Spleen (tissue), 11 donors: Measurements from ENCODE around the gene FAH. TPM values are rescaled to one million over a fixed set of nuclear protein-coding genes. Genes with fewer than 3 reads are reported as not detected.

Experiments
- DNase-seq: peaks from one replicate; pipeline ENCODE4 v3.0.0-alpha.2; 2020
- H3K27ac ChIP-seq, 8 donors: fragments of 200-600 bp; sonication (generic) in 7 of 8; 1 replicate in 4 of 8; 2 replicates in 4 of 8; pipeline versions ENCODE4 v1.5.0 to v1.8.0; 2016 to 2021; ENCODE audit warnings: inconsistent platforms in 4 of 8, mild to moderate bottlenecking in 4 of 8, moderate library complexity in 1 of 8
- H3K27me3 ChIP-seq, 7 donors: fragments of 200-600 bp; sonication (generic) in 6 of 7; replicated peaks in 1 of 7; 1 replicate in 4 of 7; 2 replicates in 3 of 7; pipeline versions ENCODE4 v1.5.0 to v1.8.0; 2016 to 2021; ENCODE audit warnings: inconsistent platforms in 3 of 7, mild to moderate bottlenecking in 1 of 7
- H3K36me3 ChIP-seq, 6 donors: fragments of 200-600 bp; sonication (generic) in 5 of 6; 1 replicate in 4 of 6; 2 replicates in 2 of 6; pipeline versions ENCODE4 v1.5.0 to v1.8.0; 2016 to 2021; ENCODE audit warnings: inconsistent platforms in 2 of 6
- H3K4me1 ChIP-seq, 6 donors: fragments of 200-600 bp; sonication (generic) in 5 of 6; 1 replicate in 3 of 6; 2 replicates in 3 of 6; pipeline versions ENCODE4 v1.5.0 to v1.8.0; 2016 to 2021; ENCODE audit warnings: inconsistent platforms in 3 of 6
- H3K4me3 ChIP-seq, 8 donors: fragments of 200-600 bp; sonication (generic) in 7 of 8; 1 replicate in 4 of 8; 2 replicates in 4 of 8; pipeline versions ENCODE4 v1.5.0 to v1.8.0; 2016 to 2021; ENCODE audit warnings: inconsistent platforms in 4 of 8, mild to moderate bottlenecking in 4 of 8, moderate library complexity in 2 of 8
- H3K9me3 ChIP-seq, 8 donors: fragments of 200-600 bp; sonication (generic) in 7 of 8; 1 replicate in 4 of 8; 2 replicates in 4 of 8; pipeline versions ENCODE4 v1.5.0 to v1.8.0; 2016 to 2021; ENCODE audit warnings: inconsistent platforms in 4 of 8
- CTCF ChIP-seq, 11 experiments: fragments of 200-600 bp in 7 of 11; fragments of 450-650 bp in 4 of 11; sonication (generic) in 4 of 11; IDR thresholded peaks in 8 of 11; conservative IDR thresholded peaks in 3 of 11; 1 replicate in 7 of 11; 2 replicates in 4 of 11; pipeline versions ENCODE4 v1.4.0 to v1.8.0; 2016 to 2021; ENCODE audit warnings: antibody characterized with exemption in 11 of 11, inconsistent platforms in 4 of 11, mild to moderate bottlenecking in 1 of 11
- POLR2A ChIP-seq, 3 donors: fragments of 450-650 bp; IDR thresholded peaks; one replicate each; pipeline ENCODE4 v1.5.1; 2017; ENCODE audit warnings: antibody characterized with exemption in 3 of 3, mild to moderate bottlenecking in 1 of 3
- POLR2AphosphoS5 ChIP-seq, 3 donors: sonication (generic); formaldehyde crosslinking; IDR thresholded peaks; one replicate each; pipeline ENCODE4 v1.5.1; 2017; ENCODE audit warnings: antibody characterized with exemption in 3 of 3
- WGBS, 5 donors: extraction: QIAGEN DNeasy Blood & Tissue Kit in 3 of 5; methylation state at CpG; one replicate each; pipeline versions ENCODE4 v1.1.5 to v1.1.7; 2013 to 2018; 5-methylcytosine and 5-hydroxymethylcytosine counted together
- intact Hi-C: fragments of 100-400 bp; cut with DNase I; formaldehyde crosslinking; loops from one replicate; pipeline ENCODE4 v1.15.0; 2023; ENCODE audit warnings: low total_unique reads
- polyA plus RNA-seq, 3 donors: library from polyadenylated mRNA; stranded (reverse); fragments of 200-250 nt; gene quantifications; one replicate each; pipeline ENCODE4 v1.2.1, GENCODE V29; 2013
- total RNA-seq, 7 donors: library from RNA; depleted of rRNA in 3 of 7; stranded (reverse); fragments of >200 nt in 3 of 7; fragmentation: NEBNext Ultra II Directional in 4 of 7; extraction: Animal tissue kit (Norgen Biotek cat#: 25700) in 4 of 7; gene quantifications; one replicate each; pipeline versions ENCODE4 v1.1.0 to v1.2.1, GENCODE V29; 2016 to 2021
- donor health status: healthy with polysubstance abuse.
- donor health status: DM: no; HTN: no; CAD: no; lungs with moderate emphysema.
- donor health status: DM: no; HTN: no; CAD: no.
- donor health status: Bipolar disorder and iron deficiency.
- donor health status: healthy.
- donor health status: DM: no; HTN: no; CAD: no.
- donor health status: DM: yes; HTN: yes; CAD: no.

Gene FAH
- total and polyA plus RNA-seq, 10 donors, result 8.5 to 33.1 (median 21.2) TPM

- Histone ChIP-seq H3K9me3 (no peaks in the 10 kb centered on the region), H3K27me3 (no peaks in the 10 kb centered on the region), H3K4me3 (no peak overlapping the region), H3K4me1 (peaks cover 5 to 59% (median 31%) of the 10 kb centered on the region in 6 donors), H3K27ac (peak overlapping the region in 7 of 8 donors; percentile 58 to 84 (median 70)), H3K36me3 (peaks cover 0 to 30% (median 0%) of the 10 kb centered on the region in 6 donors)
- no peak for TF ChIP-seq POLR2A (IDR thresholded peaks at IDR 0.05)
- no peak for TF ChIP-seq CTCF (IDR thresholded peaks at IDR 0.05 in 8 of 11, conservative IDR thresholded peaks at IDR 0.05 in 3 of 11)
- TF ChIP-seq POLR2AphosphoS5 (IDR thresholded peaks at IDR 0.05), result no peak
- DNase-seq, result no peak
- WGBS, 5 donors, result 83 to 95% (median 89%) methylated on average over 9 to 12 of the region's 12 CpGs
- intact Hi-C loops, result no loop called here
Observed at GRCh38 chr15:80159811-80160569, 7.2 kb downstream of the FAH start.

DNA sequence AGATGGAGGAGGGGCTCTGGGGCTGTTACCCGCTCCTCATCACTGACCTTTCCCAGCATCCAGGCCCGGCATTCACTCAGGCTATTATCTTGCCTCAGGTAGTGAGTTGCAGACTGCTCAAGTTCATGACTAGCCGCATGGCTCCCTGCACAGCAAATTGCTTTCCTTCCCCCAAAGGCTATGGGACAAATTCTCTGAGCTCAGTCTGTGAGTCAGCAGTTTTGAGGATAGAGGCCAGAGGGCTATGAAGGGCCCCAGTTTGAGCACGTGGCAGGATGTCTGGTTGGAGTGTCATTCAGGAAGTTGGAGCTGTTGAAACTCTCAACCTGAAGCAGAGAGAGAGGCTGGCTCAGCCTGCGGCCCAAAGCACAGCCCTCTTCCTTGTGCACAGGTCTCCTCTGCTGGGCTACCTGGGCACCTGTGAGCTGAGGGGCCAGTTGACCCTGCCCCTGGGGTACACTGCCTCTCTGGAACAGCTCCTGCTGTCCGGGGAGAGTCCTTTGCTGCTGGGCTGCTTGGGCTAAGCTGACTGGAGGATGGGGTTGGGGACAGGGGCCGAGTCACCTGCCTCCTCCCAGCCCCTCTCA, 7.9 kb downstream of the FAH start:
- peak; percentile 87 for DNase-seq
- Histone ChIP-seq H3K4me1 (peaks cover 5 to 52% (median 27%) of the 10 kb centered on the region in 6 donors), H3K27ac (peak overlapping the region in 7 of 8 donors; percentile 58 to 84 (median 70)), H3K4me3 (peak overlapping the region in 1 of 8 donors; percentile 19), H3K36me3 (peaks cover 0 to 30% (median 0%) of the 10 kb centered on the region in 6 donors), H3K9me3 (no peaks in the 10 kb centered on the region), H3K27me3 (no peaks in the 10 kb centered on the region)
- TF ChIP-seq POLR2AphosphoS5 (IDR thresholded peaks at IDR 0.05) (peak; percentile 44 to 81 (median 52)), POLR2A (IDR thresholded peaks at IDR 0.05) (no peak), CTCF (IDR thresholded peaks at IDR 0.05 in 8 of 11, conservative IDR thresholded peaks at IDR 0.05 in 3 of 11) (no peak)
- intact Hi-C loops, result no loop called here
- 28 to 49% (median 41%) methylated on average over 7 of the region's 7 CpGs for WGBS, 5 donors

DNA sequence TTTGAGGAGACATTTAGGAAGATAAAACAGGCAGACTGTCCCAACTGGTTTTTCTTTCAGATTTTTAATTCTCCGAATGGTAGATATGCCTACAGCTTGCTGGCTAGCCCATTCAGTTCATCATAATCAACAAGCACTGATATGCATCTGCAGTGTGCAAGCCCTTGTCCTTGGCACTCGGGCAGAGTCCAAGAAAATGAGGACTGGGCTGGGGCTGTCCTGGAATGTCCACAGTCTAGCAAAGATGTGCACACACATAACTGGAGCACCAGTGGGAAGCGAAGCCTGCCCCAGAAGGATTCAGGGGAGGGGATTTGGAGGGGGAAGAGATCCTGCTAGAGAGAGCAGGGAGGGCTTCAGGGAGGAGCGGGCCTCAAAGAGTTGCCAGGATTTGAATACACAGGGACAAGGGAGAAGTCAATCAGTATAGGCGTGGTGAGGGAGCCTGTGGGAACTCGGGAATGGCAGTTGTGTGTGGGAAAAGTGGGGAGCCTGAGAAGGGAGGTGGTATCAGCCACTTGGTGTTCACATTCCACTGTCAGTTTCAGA, 8.7 kb downstream of the FAH start:
- DNase-seq, result no peak
- TF ChIP-seq POLR2A (IDR thresholded peaks at IDR 0.05) (no peak), POLR2AphosphoS5 (IDR thresholded peaks at IDR 0.05) (no peak), CTCF (IDR thresholded peaks at IDR 0.05 in 8 of 11, conservative IDR thresholded peaks at IDR 0.05 in 3 of 11) (no peak)
- peaks cover 5 to 43% (median 25%) of the 10 kb centered on the region in 6 donors for H3K4me1 ChIP-seq
- no peaks in the 10 kb centered on the region for H3K9me3 ChIP-seq
- 87 to 96% (median 89%) methylated on average over 6 of the region's 6 CpGs for WGBS, 5 donors
- peak overlapping the region in 5 of 8 donors; percentile 66 to 84 (median 76) for H3K27ac ChIP-seq
- no peaks in the 10 kb centered on the region for H3K27me3 ChIP-seq
- peaks cover 0 to 30% (median 0%) of the 10 kb centered on the region in 6 donors for H3K36me3 ChIP-seq
- no peak overlapping the region for H3K4me3 ChIP-seq
- intact Hi-C loops, result no loop called here
